HFFc6 (cell line): ENCODE measurements around the gene BRINP2. TPM values are rescaled to one million over a fixed set of nuclear protein-coding genes. Genes with fewer than 3 reads are reported as not detected.

Experiments used
- DNase-seq: peaks from one replicate; pipeline ENCODE4 v3.0.0-alpha.2; 2018
- H3K27ac Mint-ChIP-seq: 2 replicates; pipeline ENCODE4 v1.8.0; 2020; ENCODE audit warnings: mild to moderate bottlenecking, mixed read lengths
- H3K27me3 Mint-ChIP-seq: 2 replicates; pipeline ENCODE4 v1.8.0; 2021; ENCODE audit warnings: mild to moderate bottlenecking, moderate library complexity, mixed read lengths; ENCODE audit not compliant: insufficient read depth
- H3K36me3 Mint-ChIP-seq: 2 replicates; pipeline ENCODE4 v1.8.0; 2021; ENCODE audit warnings: low read depth, mixed read lengths
- H3K4me1 Mint-ChIP-seq: 2 replicates; pipeline ENCODE4 v1.8.0; 2020; ENCODE audit warnings: low read depth, mixed read lengths
- H3K4me3 Mint-ChIP-seq: 2 replicates; pipeline ENCODE4 v1.8.0; 2020; ENCODE audit warnings: mild to moderate bottlenecking, moderate library complexity, mixed read lengths
- H3K9me3 Mint-ChIP-seq: 2 replicates; pipeline ENCODE4 v1.8.0; 2020; ENCODE audit warnings: mild to moderate bottlenecking, mixed read lengths
- total RNA-seq, 6 experiments: library from RNA; stranded (reverse); fragmentation: NEBNext Ultra II Directional; extraction: Animal tissue kit (Norgen Biotek cat#: 25700); gene quantifications; 2 replicates in 1 of 6; 3 replicates in 5 of 6; pipeline ENCODE4 v1.2.3, GENCODE V29; 2021
- TF ChIP-seq, protein P1 (sequence below): fragments of 200-600 bp; sonication (generic); IDR thresholded peaks from 2 replicates; pipeline ENCODE4 v1.5.0; 2021; ENCODE audit warnings: antibody characterized with exemption, mild to moderate bottlenecking

BRINP2 gene
- total RNA-seq, 6 experiments from 2014 or later = not detected

DNA sequence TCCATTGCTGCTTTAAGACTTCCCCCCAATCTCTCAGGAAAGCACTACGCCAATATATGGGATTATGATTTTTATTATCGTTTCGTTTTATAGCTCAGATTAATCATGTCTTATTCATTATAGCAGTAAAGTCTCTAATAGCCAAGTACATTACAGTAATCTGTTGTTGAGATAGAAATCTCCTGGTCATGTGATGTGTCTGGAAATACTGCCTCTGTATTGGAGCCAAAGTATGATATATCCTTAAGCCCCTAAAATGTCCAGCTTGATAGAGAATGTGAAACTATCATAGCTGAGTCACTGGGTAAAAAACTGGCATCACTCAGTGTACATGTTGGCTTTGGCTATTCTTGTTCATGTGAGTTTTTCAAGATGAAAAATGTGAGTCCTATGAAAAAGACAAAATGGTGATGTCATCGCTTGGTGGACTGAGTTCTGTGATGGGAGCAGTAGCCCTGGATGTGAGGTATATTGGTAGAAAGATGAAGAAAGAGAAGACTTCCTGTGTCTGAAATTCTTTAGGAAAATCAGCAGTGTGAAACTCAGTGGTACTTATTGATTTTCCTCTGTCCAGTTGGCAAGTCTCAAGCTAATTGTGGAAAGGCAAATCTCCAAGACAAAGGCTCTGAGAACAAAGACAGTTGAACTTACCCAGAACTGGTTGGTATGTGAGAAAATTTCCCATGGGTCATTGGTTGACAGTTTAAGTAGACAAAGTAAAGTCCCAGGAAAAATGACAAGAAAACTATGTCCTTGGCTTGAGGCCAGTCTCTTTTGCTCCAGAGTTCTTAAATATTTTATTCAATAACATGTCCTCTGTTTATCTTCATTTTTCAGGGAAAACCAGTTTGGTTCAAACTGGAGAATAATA lies 76.2 kb downstream of the BRINP2 start:
- H3K4me3 Mint-ChIP-seq = no peak overlapping the region
- no peak for DNase-seq
- no peak overlapping the region for H3K27ac Mint-ChIP-seq

DNA sequence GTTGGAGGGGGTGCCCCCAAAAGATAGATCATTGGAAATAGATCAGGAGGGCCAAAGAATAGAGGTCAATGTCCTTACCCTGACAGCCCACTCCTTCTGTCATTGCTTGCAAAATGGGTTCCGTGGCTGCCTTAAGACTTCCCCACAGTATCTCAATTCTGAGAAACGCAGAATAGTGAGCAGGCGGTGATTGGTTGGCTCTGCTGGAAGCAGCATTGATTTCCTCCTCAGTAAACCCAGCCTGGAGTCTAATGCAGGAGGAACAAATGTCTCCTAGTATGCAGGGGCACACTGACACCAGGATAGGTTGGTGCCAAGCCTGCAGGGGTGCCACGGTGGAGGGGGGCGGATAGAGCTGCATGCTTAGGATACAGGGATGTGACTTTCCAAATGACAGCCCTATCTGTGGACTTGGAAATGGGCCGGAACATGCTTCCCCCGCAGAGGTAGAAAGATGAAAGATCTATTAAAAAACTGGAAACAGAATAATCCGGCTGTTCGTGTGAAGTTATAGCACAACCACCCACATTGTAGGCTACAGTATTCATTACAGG lies 76.9 kb downstream of the BRINP2 start:
- TF ChIP-seq, protein P1, sequence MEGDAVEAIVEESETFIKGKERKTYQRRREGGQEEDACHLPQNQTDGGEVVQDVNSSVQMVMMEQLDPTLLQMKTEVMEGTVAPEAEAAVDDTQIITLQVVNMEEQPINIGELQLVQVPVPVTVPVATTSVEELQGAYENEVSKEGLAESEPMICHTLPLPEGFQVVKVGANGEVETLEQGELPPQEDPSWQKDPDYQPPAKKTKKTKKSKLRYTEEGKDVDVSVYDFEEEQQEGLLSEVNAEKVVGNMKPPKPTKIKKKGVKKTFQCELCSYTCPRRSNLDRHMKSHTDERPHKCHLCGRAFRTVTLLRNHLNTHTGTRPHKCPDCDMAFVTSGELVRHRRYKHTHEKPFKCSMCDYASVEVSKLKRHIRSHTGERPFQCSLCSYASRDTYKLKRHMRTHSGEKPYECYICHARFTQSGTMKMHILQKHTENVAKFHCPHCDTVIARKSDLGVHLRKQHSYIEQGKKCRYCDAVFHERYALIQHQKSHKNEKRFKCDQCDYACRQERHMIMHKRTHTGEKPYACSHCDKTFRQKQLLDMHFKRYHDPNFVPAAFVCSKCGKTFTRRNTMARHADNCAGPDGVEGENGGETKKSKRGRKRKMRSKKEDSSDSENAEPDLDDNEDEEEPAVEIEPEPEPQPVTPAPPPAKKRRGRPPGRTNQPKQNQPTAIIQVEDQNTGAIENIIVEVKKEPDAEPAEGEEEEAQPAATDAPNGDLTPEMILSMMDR = no peak
- H3K27me3 Mint-ChIP-seq = peaks cover 7% of the 10 kb centered on the region; the same call in 1 of the 2 replicates
- H3K4me1 Mint-ChIP-seq = no peaks in the 10 kb centered on the region
- H3K27ac Mint-ChIP-seq = no peak overlapping the region
- H3K4me3 Mint-ChIP-seq = no peak overlapping the region
- DNase-seq = no peak
- H3K36me3 Mint-ChIP-seq = no peaks in the 10 kb centered on the region
- H3K9me3 Mint-ChIP-seq = no peaks in the 10 kb centered on the region; the same call in 1 of the 2 replicates

More for the DNA sequence above, 76.2 kb downstream of the BRINP2 start:
- TF ChIP-seq, protein P1 = no peak
- H3K27me3 Mint-ChIP-seq = peaks cover 7% of the 10 kb centered on the region; the same call in 1 of the 2 replicates
- no peaks in the 10 kb centered on the region for H3K4me1 Mint-ChIP-seq
- no peaks in the 10 kb centered on the region for H3K36me3 Mint-ChIP-seq
- H3K9me3 Mint-ChIP-seq = no peaks in the 10 kb centered on the region

DNA sequence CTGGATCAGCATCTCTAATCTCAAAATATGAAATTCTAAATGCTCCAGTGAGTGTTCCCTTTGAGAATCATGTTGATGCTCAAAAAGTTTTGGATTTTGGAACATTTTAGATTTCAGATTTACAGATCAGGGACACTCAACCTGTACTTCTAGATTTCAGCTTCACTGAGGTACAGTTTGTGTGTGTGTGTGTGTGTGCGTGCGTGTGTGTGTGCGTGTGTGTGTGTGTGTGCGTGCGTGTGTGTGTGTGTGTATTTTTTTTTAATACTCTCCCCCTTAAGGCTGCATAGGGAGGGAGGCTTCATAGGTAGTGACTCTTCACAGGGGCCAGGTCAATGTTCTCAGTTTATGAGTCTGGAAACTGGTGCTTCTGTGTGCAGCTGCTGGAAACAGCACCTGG lies 77.5 kb downstream of the BRINP2 start:
- Mint-ChIP-seq H3K4me3 (no peak overlapping the region), H3K27ac (no peak overlapping the region), H3K36me3 (no peaks in the 10 kb centered on the region), H3K27me3 (peaks cover 7% of the 10 kb centered on the region; the same call in 1 of the 2 replicates), H3K4me1 (no peaks in the 10 kb centered on the region), H3K9me3 (no peaks in the 10 kb centered on the region; the same call in 1 of the 2 replicates)
- no peak for DNase-seq
- TF ChIP-seq, protein P1 = no peak

DNA sequence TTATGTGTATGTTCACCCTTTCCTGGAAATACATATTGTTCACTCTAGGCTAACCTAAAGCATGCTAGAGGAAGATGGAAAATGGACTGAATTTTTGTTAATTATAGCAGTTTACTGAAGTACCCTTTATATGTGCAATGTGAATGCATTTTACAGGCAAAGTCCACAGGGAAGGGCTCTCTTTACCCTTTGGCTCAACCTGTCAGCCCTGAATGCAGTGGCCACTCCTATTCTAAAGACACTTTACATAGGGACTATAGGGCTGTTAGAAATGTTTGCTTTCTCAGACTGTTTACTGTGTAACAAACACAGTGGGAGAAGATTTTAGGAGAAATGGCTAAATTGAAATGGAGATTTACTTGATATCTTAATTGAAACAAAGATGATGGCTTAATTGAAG lies 78.5 kb downstream of the BRINP2 start:
- H3K36me3 Mint-ChIP-seq = no peaks in the 10 kb centered on the region
- peaks cover 7% of the 10 kb centered on the region; the same call in 1 of the 2 replicates for H3K27me3 Mint-ChIP-seq
- no peak for DNase-seq
- H3K27ac Mint-ChIP-seq = no peak overlapping the region
- TF ChIP-seq, protein P1 = no peak
- H3K9me3 Mint-ChIP-seq = no peaks in the 10 kb centered on the region; the same call in 1 of the 2 replicates
- H3K4me3 Mint-ChIP-seq = no peak overlapping the region
- no peaks in the 10 kb centered on the region for H3K4me1 Mint-ChIP-seq

DNA sequence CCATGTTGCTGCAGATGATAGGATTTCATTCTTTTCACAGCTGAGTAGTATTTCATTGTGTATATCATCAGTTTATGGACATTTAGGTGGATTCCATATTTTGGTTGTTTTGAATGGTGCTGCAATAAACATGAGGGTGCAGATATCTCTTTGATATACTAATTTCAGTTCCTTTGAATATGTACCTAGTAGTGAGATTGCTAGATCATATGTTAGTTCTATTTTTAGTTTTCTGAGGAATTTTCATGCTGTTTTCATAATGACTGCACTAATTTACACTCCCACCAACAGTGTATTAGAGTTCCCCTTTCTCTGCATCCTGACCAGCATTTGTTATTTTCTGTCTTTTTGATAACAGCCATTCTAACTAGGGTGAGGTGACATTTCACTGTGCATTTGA lies 82.1 kb downstream of the BRINP2 start:
- DNase-seq = no peak
- Mint-ChIP-seq H3K27me3 (peaks cover 8% of the 10 kb centered on the region; the same call in 1 of the 2 replicates), H3K27ac (no peak overlapping the region), H3K36me3 (no peaks in the 10 kb centered on the region), H3K4me3 (no peak overlapping the region), H3K4me1 (peaks cover 18% of the 10 kb centered on the region; the same call in 1 of the 2 replicates), H3K9me3 (peaks cover 6% of the 10 kb centered on the region; the same call in 1 of the 2 replicates)
- TF ChIP-seq, protein P1 = no peak
